ENCODE results near the gene GNAQ. TPM values are rescaled to one million over a fixed set of nuclear protein-coding genes. Genes with fewer than 3 reads are reported as not detected.

Gene GNAQ
- total RNA-seq, 4 donors from 2014 or later: 13.1 to 19.7 (median 16.4) TPM

- intact Hi-C loops (cut with DNase I; ENCODE audit: low total_unique reads): no loop called here
- H3K4me3 ChIP-seq (ENCODE audit: low read depth, poor library complexity, severe bottlenecking): no peak overlapping the region
- 84 to 90% methylated on average over 3 of the region's 3 CpGs for WGBS, 2 donors
- no peak for TF ChIP-seq CTCF (IDR thresholded peaks at IDR 0.05)
- no peak for TF ChIP-seq POLR2A (IDR thresholded peaks at IDR 0.05)
- no peak for DNase-seq (ENCODE audit: low spot score in 2 of 2)
Observed at GRCh38 chr9:77759391-77759790, 272.2 kb downstream of the GNAQ start.

- no peak overlapping the region for H3K4me3 ChIP-seq (ENCODE audit: low read depth, poor library complexity, severe bottlenecking)
- 42 to 83% methylated on average over 1 of the region's 1 CpG for WGBS, 2 donors
- intact Hi-C loops (cut with DNase I; ENCODE audit: low total_unique reads): no loop called here
- DNase-seq (ENCODE audit: low spot score in 2 of 2): no peak
- TF ChIP-seq POLR2A (IDR thresholded peaks at IDR 0.05) (no peak), CTCF (IDR thresholded peaks at IDR 0.05) (no peak)
Observed at GRCh38 chr9:77756449-77756848, 275.2 kb downstream of the GNAQ start.

- DNase-seq (ENCODE audit: low spot score in 2 of 2): no peak
- intact Hi-C loops (cut with DNase I; ENCODE audit: low total_unique reads): no loop called here
- TF ChIP-seq POLR2A (IDR thresholded peaks at IDR 0.05): no peak
- TF ChIP-seq CTCF (IDR thresholded peaks at IDR 0.05): no peak
- WGBS, 2 donors: 86 to 97% methylated on average over 9 of the region's 9 CpGs
- no peak overlapping the region for H3K4me3 ChIP-seq (ENCODE audit: low read depth, poor library complexity, severe bottlenecking)
Observed at GRCh38 chr9:77753180-77753579, 278.4 kb downstream of the GNAQ start.

GRCh38 chr9:77752554-77752953 lies 279.1 kb downstream of the GNAQ start:
- TF ChIP-seq CTCF (IDR thresholded peaks at IDR 0.05) (no peak), POLR2A (IDR thresholded peaks at IDR 0.05) (no peak)
- intact Hi-C loops (cut with DNase I; ENCODE audit: low total_unique reads): no loop called here
- 36 to 59% methylated on average over 1 of the region's 1 CpG for WGBS, 2 donors
- no peak for DNase-seq (ENCODE audit: low spot score in 2 of 2)
- no peak overlapping the region for H3K4me3 ChIP-seq (ENCODE audit: low read depth, poor library complexity, severe bottlenecking)

- intact Hi-C loops (cut with DNase I; ENCODE audit: low total_unique reads): no loop called here
- DNase-seq (ENCODE audit: low spot score in 2 of 2): no peak
- 46 to 52% methylated on average over 8 of the region's 8 CpGs for WGBS, 2 donors
- H3K4me3 ChIP-seq (ENCODE audit: low read depth, poor library complexity, severe bottlenecking): no peak overlapping the region
- TF ChIP-seq CTCF (IDR thresholded peaks at IDR 0.05) (no peak), POLR2A (IDR thresholded peaks at IDR 0.05) (no peak)
Observed at GRCh38 chr9:77751341-77752091, 280.1 kb downstream of the GNAQ start.

GRCh38 chr9:77750981-77751340 lies 280.6 kb downstream of the GNAQ start:
- intact Hi-C loops (cut with DNase I; ENCODE audit: low total_unique reads): no loop called here
- H3K4me3 ChIP-seq (ENCODE audit: low read depth, poor library complexity, severe bottlenecking): no peak overlapping the region
- TF ChIP-seq POLR2A (IDR thresholded peaks at IDR 0.05) (no peak), CTCF (IDR thresholded peaks at IDR 0.05) (no peak)
- 100% methylated on average over 1 of the region's 1 CpG for whole genome bisulfite sequencing, 2 donors
- no peak for DNase-seq (ENCODE audit: low spot score in 2 of 2)

Data from lower leg skin (tissue), 4 donors.